Hematopoietic multipotent progenitor cell treated with erythropoietin and hydrocortisone succinate and interleukin-3 and kit ligand, for 8 days (in vitro differentiated cells): ENCODE measurements around the gene FBXO2.
"Not testable (repeated sequence)": the region's sequence is repeated elsewhere in the genome, so short reads cannot be mapped to it uniquely, and the experiment has no call there.

Experiments used
- DNase-seq: peaks from one replicate; pipeline ENCODE4 v3.0.0-alpha.2; 2015

Gene FBXO2

DNA sequence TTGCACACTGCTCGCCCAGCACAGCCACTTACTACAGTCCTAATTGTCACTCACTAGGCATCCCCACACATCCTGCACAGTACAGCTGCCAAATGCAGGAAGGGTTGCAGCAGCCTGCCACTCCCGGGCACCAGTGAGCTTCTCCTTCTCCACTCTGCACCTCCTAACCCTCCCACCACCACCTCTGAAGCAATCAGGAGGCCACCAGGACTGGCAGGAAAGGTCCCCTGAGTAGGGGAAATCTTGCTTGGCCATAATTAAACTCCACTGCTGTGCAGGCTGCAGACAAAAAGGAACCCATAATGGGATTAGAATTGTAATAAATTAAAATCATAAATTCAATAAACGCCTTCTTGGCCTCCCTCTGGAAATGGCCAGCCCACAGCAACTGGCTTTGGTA lies 31.8 kb downstream of the FBXO2 start:
- no peak for DNase-seq

DNA sequence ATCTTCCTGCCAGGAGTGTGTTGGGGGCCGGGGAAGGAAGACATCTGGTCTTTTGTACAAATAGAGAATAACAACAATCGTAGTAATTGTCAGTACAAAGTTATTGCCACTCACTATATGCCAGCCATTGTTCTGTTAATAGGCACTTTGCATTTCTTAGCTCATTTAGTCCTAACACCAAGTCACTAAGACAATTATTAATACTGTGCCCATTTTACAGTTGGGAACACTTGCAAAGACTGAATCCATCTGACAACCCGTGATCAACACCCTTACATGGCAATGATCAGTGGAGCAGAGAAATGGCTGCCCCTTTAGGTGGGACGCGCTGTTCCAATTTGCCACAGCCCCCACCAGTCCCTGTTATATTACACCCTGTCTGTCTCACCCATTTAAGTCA lies 33.3 kb downstream of the FBXO2 start:
- DNase-seq = no peak

DNA sequence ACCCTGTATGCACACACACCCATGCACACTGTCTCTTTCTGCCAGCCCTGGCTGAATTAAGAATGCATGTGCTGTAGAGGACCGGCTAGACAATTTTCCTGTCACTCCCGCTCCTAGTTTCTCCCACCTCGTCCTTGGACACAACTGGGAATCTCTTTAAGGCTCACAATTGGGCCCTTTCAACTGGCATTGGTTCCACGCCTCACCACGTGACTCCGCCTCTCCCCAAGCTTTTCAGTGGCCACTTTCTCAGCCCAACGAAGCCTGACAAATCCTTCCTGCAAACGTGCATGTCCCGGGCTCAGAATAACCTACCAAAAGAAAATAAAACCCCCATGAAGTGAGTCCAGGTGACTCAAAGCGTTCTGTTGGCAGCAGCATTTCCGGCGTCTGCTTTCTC lies 33.8 kb downstream of the FBXO2 start:
- DNase-seq = no peak

DNA sequence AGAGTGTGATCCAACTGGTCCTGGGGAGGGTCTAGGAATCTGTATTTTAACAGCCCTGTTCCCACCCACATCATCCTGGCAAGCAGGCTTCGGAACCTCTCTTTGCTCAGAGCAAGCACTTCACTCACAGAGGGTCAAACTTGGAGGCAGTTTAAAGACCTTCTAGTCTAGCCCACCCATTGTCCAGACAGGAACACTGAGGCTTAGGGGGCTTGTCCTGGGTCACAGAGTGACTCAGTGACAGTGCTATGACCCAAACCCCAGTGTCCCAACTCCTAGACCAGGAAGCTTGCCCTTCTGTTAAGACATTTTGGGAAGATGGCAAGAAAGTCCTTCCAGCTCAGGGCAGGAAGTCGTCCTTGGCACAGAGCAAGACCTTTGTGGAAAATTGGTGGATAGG lies 36.5 kb downstream of the FBXO2 start:
- DNase-seq = no peak

DNA sequence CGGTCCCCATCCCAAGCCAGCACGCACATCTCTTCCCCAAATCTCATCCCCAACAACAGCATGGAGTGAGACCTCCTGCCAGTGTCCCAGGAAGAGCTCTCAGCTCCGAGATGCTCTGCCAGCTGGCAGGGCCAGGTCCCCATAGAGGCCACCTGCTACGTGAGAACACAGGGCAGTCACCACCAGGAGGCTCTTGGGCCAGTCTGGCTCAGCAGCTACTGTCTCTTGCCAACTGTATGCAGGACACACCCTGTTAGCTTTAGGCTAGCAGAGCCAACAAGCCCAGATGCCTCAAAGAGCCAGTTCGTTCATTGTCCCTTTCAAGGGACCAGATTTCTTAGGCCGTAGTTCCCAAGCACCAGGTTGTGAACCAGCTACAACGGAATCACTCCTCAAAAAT lies 36.9 kb downstream of the FBXO2 start:
- peak; percentile 3 for DNase-seq

DNA sequence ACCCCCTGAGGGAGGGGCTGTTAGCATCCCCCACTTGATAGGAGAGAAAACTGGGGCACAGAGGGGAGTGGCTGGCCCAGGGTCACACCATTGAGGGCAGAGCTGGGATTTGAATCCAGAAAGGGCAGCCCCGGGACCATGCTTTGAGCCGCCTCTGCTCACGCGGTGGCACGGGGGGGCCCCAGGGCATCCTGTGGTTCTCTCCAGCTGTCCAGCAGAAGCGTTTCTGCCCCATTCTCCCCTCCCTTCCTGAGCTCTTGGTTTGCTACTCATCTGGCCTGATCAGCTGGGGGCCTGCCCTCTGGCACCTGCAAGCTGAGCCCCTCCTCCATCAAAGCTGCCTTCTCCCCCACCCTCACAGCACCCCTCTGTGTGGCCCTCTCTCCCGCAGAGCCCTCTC lies 37.5 kb downstream of the FBXO2 start:
- DNase-seq = no peak

DNA sequence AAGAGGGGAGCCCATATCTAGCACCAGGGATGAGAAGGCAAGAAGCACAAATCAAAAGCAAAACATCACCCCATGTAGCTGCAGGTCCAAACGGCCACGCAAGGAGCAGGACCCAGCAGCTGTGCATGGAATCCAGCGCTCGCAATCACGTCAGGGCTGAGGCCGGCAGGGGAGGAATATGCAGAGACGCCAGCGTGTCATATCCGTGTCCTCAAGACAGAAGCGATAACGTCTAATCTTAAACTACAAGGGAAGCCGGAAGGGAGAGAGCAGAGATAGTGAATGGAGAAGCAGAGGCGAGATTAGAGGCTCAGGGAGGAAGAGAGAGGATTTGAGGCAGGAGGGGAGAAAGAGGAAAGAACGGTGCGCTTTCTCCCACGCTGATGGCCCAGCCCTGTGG lies 39.1 kb downstream of the FBXO2 start:
- peak; percentile 3 for DNase-seq

DNA sequence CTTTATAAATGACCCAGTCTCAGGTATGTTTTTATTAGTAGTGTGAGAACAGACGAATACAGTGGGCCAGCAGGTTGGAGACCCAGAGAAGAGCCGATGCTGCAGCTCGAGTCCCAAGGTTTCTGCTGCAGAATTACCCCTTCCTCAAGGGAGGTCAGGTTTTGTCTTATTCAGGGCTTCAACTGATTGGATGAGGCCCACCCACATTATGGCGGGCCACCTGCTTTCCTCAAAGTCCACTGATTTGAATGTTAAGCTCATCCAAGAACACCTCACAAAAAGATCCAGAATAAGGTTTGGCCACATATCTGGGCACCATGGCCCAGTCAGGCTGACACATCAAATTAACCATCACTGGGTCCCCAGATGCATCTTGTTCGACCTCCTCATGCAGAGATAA lies 40.9 kb downstream of the FBXO2 start:
- DNase-seq = no peak

DNA sequence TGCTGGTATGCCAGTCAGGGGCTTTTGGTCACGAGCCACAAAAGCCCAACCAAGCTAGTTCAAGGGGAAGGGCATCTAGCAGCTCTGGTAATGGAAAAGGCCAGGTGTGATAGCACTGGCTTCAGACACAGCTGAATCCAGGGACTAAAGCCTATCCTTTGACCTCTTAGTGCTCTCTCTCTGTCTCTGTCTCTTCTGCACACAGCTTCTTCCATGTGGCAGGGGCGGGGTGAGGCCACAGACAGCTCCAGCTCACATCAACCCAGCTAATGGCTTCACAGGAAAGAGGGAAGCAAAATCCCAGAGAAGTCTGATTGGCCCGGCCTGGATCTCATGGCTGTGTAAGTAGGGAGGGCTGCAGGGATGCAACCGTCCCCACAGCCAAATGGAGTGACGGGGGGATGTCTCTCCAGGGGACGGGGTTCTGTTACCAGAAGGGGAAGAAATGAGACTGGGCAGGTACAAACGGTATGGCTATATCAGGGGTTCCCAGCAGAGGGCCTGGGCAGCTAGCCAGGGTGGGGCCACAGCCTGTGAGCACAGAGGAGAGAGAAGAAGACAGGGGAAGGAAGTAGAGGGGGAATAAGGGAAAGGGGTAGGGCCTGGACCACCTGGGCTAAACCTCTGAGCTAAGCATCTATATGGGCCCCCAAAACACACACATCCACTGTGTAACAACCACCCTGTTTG lies 42.4 kb downstream of the FBXO2 start:
- DNase-seq = peak; percentile 61

DNA sequence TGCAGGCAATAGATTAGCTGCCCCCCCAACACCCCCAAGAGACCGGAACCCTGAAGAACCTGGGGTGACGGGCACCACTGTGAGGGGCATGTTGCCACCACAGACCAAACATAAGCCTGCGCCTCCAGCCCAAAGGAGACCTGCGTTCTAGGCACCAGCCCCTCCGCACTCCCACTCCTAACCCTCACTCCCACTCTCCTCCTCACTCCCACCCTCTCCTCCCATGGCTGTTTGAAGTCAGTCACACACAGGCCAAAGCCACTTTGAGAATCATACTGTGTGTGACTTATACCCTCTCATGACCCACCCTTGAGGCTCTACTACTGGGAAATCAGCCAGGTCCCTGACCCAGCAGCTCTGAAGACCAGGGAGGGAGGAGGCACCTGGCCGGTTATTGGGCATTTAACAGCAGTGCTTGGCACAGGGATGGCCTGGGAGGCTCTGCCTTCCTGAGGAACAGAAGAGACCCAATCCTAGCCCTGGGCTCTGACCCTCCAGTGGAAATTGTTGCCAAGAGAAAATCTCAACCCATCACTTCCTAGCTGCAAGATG lies 43.5 kb downstream of the FBXO2 start:
- DNase-seq = no peak

DNA sequence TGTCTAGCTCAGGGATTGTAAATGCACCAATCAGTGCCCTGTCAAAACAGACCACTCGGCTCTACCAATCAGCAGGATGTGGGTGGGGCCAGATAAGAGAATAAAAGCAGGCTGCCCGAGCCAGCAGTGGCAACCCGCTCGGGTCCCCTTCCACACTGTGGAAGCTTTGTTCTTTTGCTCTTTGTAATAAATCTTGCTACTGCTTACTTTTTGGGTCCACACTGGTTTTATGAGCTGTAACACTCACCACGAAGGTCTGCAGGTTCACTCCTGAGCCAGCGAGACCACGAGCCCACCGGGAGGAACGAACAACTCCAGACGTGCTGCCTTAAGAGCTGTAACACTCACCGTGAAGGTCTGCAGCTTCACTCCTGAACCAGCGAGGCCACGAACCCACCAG lies 44.9 kb downstream of the FBXO2 start:
- DNase-seq = not testable (repeated sequence)

DNA sequence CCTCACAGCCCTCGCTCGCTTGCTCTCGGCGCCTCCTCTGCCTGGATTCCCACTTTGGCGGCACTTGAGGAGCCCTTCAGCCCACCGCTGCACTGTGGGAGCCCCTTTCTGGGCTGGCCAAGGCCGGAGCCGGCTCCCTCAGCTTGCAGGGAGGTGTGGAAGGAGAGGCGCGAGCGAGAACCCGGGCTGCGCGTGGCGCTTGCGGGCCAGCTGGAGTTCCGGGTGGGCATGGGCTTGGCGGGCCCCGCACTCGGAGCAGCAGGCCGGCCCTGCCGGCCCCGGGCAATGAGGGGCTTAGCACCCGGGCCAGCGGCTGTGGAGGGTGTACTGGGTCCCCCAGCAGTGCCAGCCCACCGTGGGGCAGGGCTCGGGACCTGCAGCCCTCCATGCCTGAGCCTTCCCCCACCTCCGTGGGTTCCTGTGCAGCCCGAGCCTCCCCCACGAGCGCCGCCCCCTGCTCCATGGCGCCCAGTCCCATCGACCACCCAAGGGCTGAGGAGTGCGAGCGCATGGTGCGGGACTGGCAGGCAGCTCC lies 45.6 kb downstream of the FBXO2 start:
- DNase-seq = not testable (repeated sequence)

DNA sequence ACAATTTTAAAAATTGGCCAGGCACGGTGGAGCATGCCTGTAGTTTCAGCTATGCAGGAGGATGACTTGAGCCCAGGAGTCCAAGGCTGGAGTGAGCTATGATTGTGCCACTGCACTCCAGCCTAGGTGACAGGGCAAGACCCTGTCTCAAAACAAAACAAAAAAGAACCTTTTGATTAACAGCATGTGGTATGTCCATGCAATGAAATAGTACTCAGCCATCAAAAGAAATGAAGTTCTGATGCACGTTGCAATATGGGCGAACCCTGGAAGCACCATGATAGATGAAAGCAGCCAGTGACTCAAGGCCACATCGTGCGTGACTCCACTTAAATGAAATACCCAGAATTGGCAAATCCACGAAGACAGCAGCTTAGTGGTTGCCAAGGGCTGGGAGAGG lies 47.5 kb downstream of the FBXO2 start:
- no peak for DNase-seq

DNA sequence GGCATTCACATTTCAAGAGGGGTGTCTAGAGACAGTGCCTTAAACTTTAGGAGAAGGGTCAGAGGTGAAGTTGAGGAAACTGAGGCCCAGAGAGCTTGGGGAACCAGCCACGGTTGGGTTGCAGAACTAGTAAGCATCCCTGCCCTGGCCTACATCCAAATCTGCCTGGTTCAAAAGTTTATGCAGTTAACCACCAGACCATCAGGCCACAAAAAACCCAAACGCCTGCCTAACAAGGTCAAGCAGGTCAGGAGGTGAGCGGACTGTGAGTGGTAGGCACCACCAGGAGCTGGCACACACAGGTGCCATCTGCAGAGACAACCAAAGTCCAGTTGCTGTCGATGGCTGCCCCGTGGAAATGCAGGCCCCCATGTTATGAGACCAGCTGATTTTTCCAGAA lies 51.2 kb downstream of the FBXO2 start:
- no peak for DNase-seq

DNA sequence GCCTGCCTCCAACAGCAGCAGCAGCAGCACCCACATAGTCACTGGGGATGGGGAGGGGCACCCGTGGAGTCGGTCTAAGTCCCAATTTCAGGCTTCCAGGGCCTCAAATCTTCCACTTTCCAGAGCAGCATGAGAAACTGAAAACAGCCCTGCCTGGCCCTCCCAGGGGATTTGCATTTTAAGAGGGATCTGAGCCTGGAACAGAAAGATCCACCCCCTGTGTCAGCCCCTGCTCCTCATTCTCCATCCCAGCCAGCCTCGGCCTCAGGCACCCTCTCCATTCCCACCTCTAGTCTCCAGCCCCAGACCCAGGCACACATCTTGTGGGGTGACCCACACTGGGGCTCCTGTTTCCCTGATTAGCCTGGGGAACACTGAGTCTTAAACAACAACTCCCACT lies 51.8 kb downstream of the FBXO2 start:
- DNase-seq = no peak

DNA sequence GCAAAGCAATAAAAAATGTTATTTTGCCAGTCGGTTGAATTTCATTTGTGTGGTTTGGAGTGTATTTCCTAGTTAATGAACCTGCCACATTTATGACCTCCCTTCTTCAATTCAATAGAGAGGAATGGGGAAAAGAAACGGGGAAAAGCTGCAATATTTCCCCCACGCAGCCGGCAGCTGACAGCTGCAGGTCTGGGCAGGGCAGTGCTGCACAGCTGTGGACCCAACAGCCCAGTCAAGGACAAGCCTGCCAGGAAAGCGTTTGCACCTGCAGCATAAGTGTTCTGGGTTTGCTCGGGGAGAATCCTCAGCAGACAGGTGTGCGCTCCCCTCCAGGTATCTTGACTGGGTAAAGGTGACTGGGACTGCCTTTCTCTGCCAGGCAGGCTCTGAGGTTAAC lies 53.4 kb downstream of the FBXO2 start:
- DNase-seq = no peak

DNA sequence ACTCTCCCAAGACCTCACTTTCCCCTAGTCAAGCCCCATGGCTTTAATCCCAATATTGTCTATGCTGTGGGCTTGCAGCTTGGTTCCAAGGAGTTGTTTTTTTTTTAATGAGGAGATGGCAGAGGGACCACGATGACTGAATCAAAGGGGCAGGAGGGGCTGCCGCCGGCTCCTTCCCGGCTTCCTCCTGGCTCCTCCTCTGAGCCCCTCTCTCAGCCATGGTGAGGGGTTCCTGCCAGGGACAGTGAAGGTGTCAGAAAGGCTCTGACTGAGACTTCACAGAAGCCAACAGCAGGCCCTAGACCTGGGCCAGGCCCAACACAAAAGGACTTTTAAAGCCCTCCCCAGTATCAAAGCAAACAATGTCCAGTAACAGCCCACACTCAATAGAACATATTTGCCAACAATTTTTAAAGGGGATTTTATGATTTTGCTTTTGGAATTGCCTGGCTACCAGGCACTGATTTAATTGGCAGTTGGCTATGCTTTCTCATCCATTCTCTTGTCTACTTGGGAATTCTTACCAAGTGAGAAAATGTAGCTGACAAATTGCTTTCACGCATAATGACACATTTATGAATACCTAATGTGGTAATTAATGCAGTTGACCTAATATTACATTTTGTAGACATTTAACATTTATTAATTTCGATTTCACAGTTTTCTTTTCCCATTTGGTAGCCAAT lies 54.2 kb downstream of the FBXO2 start:
- DNase-seq = no peak

DNA sequence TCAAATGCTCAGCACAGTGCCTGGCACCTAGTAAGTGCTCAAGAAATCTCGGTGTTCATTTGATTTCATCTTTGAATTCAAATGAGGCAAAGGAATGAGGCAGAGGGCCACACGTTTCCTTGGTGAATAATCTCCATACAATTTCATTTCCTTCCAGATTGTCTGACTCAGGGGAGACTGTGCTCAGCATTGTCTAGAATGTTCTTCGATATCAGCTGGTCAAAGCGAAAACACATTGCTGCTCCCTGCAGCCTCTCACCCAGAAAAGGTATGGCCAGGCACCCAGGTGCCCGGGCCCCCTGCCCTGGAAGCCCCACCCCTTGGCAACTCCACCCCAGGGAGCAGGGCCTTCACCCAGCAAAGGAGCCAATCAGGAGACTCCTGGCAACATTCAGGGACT lies 55.8 kb downstream of the FBXO2 start:
- no peak for DNase-seq
